22Rv1 (cell line): ENCODE measurements around the gene CYLD.

Experiments used
- H3K27ac ChIP-seq: fragments of 450-650 bp; 2 replicates; pipeline ENCODE4 v1.5.1; 2017
- CTCF ChIP-seq: fragments of 450-650 bp; IDR thresholded peaks from 2 replicates; pipeline ENCODE4 v1.5.1; 2017; ENCODE audit warnings: mild to moderate bottlenecking
- ZFX ChIP-seq: fragments of 450-650 bp; IDR thresholded peaks from 2 replicates; pipeline ENCODE4 v1.6.1; 2017; ENCODE audit warnings: antibody characterized with exemption, borderline replicate concordance

Gene CYLD

GRCh38 chr16:50830698-50831097, 88.8 kb downstream of the CYLD start:
- TF ChIP-seq CTCF: no peak
- TF ChIP-seq ZFX: no peak
- no peak overlapping the region for H3K27ac ChIP-seq

DNA sequence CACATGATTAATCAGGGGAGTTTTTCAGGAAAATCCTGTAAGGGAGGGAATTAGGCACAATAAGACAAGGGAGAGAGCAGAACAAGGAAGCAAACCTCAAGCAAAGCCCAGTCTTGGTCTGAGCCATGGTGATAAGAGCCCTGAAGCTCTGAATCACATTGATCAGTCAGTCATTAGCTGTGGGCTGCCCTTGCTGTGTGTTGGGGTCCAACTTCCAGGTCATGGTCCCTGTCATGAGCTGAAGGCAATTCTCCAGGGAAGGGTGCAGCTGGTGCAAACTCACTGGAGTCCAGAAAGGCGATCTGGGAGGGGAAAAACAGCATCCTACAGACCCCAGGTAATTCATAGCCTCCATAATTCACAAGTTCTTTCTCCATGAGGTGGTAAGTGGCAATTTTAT, 89.9 kb downstream of the CYLD start:
- no peak for TF ChIP-seq ZFX
- TF ChIP-seq CTCF: no peak
- H3K27ac ChIP-seq: no peak overlapping the region

DNA sequence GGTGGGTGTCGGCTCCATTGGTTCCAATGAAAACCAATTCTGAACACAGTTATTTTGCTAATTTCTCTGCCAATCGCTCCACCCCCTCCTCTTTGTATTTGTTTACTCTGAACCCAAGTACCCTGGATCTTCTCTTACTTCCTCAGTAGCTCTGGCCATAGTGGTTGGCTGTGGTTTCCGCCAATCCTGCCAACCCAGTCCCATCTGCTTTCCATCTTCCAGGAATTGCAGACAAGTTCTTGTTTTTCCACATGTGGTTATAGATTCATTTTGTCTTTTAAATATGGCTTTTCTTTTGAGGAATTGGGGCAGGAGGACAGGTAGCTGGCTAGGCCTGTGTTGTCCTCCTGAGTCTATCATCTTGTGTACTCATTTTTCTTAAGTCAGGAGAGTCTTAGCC, 92.0 kb downstream of the CYLD start:
- H3K27ac ChIP-seq: no peak overlapping the region
- TF ChIP-seq CTCF (no peak), ZFX (no peak)

GRCh38 chr16:50834701-50835100, 92.8 kb downstream of the CYLD start:
- TF ChIP-seq ZFX (no peak), CTCF (no peak)
- no peak overlapping the region for H3K27ac ChIP-seq

DNA sequence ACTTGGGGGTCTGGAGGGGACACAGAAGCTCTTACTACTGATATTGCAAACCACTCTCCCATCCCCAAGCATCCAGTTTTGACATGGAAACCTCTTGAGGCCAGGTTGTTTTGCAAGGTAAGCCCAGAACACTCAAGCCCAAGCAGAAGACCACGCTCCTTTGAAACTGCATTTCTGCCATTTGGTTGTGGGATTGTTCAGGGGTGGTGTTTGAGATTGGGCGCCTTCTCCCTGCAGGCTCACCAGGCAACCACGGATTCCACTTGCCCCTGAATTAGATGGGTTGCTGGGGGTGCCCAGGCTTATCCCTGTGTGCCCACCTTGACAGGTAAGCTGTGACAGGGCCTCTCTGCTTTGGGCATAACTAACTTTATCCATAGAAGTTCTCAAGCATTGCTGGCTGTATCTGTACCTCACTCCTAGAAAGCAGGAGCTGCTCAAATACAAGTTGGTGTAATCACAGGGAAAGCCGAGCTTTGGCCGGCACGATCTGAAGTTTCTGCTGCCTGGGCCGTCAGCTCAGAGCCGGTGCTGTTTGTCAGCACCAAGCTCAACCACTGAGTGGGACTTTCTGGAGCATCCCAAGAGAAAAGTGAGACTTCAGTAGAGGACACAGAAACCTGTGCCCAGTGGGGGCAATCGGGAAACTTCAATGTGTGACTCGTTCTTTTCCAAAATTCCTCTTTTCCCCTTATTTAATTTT, 93.6 kb downstream of the CYLD start:
- H3K27ac ChIP-seq: no peak overlapping the region
- no peak for TF ChIP-seq CTCF
- no peak for TF ChIP-seq ZFX

GRCh38 chr16:50836121-50836621, 94.3 kb downstream of the CYLD start:
- H3K27ac ChIP-seq: no peak overlapping the region
- no peak for TF ChIP-seq ZFX
- TF ChIP-seq CTCF: no peak

DNA sequence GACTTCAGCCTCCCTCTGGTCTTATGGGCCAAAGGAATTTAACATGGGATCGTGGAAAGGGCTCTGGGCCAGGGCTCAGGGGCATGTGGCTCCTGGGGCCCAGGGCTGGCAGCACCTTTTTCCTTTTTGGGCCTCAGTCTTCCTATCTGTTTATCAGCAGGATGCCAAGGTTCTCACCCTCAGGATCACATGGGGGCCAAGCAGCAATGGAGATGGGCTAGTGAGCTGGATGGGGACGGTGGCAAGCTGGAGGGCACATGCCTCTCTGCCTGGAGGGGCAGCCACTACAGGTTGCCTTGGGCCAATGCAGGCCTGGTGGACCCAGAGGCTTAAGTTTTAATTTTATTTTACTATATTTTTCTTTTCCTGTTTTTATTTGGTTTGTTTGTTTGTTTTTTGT, 95.4 kb downstream of the CYLD start:
- TF ChIP-seq ZFX (no peak), CTCF (no peak)
- H3K27ac ChIP-seq: no peak overlapping the region
